Pancreas (tissue), 10 donors: Measurements from ENCODE around the gene B4GALT4. TPM values are rescaled to one million over a fixed set of nuclear protein-coding genes. Genes with fewer than 3 reads are reported as not detected.

ENCODE experiments used
- ATAC-seq, 4 donors: fragments of 200-7000 bp; cut with Tn5 transposase; one replicate each; pipeline versions ENCODE4 v1.8.0 to v1.9.1; 2020; ENCODE audit warnings: mild to moderate bottlenecking in 4 of 4, moderate library complexity in 4 of 4
- DNase-seq, 6 donors: peaks; one replicate each; pipeline ENCODE4 v3.0.0-alpha.2; 2020
- FAIRE-seq: peaks from 2 replicates; lab custom pipeline; 2012; peaks lifted over from hg19 to GRCh38; lab: Jason Lieb, UNC
- H3K27ac ChIP-seq, 4 donors: fragments of 200-600 bp; sonication (generic); 1 replicate in 3 of 4; 2 replicates in 1 of 4; pipeline versions ENCODE4 v1.5.0 to v1.8.0; 2020
- H3K27me3 ChIP-seq, 4 donors: fragments of 200-600 bp; one replicate each; pipeline ENCODE4 v1.8.0; 2021
- H3K36me3 ChIP-seq, 3 donors: fragments of 200-600 bp; sonication (generic) in 1 of 3; one replicate each; pipeline versions ENCODE4 v1.5.0 to v1.8.0; 2020 to 2021
- H3K4me1 ChIP-seq, 3 donors: fragments of 200-600 bp; one replicate each; pipeline ENCODE4 v1.8.0; 2021
- H3K4me3 ChIP-seq, 4 donors: fragments of 200-600 bp; sonication (generic) in 2 of 4; one replicate each; pipeline versions ENCODE4 v1.5.0 to v1.8.0; 2020 to 2021
- H3K9me3 ChIP-seq, 4 donors: fragments of 200-600 bp; one replicate each; pipeline ENCODE4 v1.8.0; 2021
- WGBS, 2 donors: extraction: QIAGEN DNeasy Blood & Tissue Kit; methylation state at CpG; one replicate each; pipeline ENCODE4 v1.1.7; 2013; 5-methylcytosine and 5-hydroxymethylcytosine counted together
- intact Hi-C, 3 donors: fragments of 100-400 bp; cut with DNase I; formaldehyde crosslinking; loops; one replicate each; pipeline versions ENCODE4 v1.11.1 to v1.14.2; 2022
- polyA plus RNA-seq, 2 donors: library from polyadenylated mRNA; stranded (reverse); fragments of 200-250 nt; gene quantifications; one replicate each; pipeline ENCODE4 v1.2.3, GENCODE V29; 2013
- total RNA-seq, 6 donors: library from RNA; stranded (reverse); fragmentation: NEBNext Ultra II Directional in 4 of 6; extraction: Animal tissue kit (Norgen Biotek cat#: 25700) in 4 of 6; gene quantifications; one replicate each; pipeline versions ENCODE4 v1.2.1 to v1.2.4, GENCODE V29; 2021 to 2023
- TF ChIP-seq, protein P1 (sequence below), 4 donors: fragments of 200-600 bp; sonication (generic) in 3 of 4; IDR thresholded peaks; one replicate each; pipeline versions ENCODE4 v1.5.0 to v1.8.0; 2021; ENCODE audit warnings: antibody characterized with exemption in 4 of 4
- donor health status: healthy with polysubstance abuse.
- donor health status: DM: no; HTN: no; CAD: no; lungs with moderate emphysema.
- donor health status: DM: no; HTN: no; CAD: no.
- donor health status: control.
- donor health status: control.
- donor health status: Bipolar disorder and iron deficiency.
- donor health status: DM: yes; HTN: yes; CAD: no.
- donor health status: DM: no; HTN: no; CAD: no.
- donor health status: DM: no; HTN: no; CAD: no.
- donor health status: DM: yes; HTN: yes; CAD: no.

Gene B4GALT4
- total and polyA plus RNA-seq, 8 donors, result 9.1 to 22.9 (median 14.6) TPM

GRCh38 chr3:119177321-119177720, 63.4 kb downstream of the B4GALT4 start:
- Histone ChIP-seq H3K4me1 (peaks cover 0 to 7% (median 0%) of the 10 kb centered on the region in 3 donors), H3K27ac (no peak overlapping the region), H3K4me3 (no peak overlapping the region), H3K36me3 (no peaks in the 10 kb centered on the region), H3K27me3 (no peaks in the 10 kb centered on the region), H3K9me3 (no peaks in the 10 kb centered on the region)
- TF ChIP-seq, protein P1, sequence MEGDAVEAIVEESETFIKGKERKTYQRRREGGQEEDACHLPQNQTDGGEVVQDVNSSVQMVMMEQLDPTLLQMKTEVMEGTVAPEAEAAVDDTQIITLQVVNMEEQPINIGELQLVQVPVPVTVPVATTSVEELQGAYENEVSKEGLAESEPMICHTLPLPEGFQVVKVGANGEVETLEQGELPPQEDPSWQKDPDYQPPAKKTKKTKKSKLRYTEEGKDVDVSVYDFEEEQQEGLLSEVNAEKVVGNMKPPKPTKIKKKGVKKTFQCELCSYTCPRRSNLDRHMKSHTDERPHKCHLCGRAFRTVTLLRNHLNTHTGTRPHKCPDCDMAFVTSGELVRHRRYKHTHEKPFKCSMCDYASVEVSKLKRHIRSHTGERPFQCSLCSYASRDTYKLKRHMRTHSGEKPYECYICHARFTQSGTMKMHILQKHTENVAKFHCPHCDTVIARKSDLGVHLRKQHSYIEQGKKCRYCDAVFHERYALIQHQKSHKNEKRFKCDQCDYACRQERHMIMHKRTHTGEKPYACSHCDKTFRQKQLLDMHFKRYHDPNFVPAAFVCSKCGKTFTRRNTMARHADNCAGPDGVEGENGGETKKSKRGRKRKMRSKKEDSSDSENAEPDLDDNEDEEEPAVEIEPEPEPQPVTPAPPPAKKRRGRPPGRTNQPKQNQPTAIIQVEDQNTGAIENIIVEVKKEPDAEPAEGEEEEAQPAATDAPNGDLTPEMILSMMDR (IDR thresholded peaks at IDR 0.05), result no peak
- intact Hi-C loops, result no loop called here
- WGBS, 2 donors, result 68% methylated on average over 4 of the region's 4 CpGs
- ATAC-seq (no peak), FAIRE-seq (no peak), DNase-seq (no peak)

DNA sequence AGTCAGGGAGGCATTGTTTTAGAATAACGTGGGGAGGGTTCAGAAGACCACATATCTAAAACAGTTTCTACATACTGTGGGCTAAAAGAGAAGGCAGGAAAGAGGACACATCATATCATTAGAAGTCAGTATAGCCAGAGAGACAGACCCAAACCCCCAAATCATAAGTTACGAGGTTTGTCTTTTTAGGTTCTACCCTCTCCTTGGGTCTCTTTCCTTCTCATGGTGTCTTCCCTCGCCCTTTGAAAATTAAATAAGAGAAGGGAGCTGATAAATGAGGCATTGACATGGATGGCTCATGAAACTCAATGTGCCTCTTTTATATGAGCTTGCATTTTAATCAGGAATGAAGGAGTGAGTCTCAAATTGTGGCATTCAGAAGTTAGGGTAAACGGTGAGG, 63.9 kb downstream of the B4GALT4 start:
- Histone ChIP-seq H3K36me3 (no peaks in the 10 kb centered on the region), H3K4me3 (no peak overlapping the region), H3K27ac (peak overlapping the region in 1 of 4 donors; percentile 44), H3K9me3 (no peaks in the 10 kb centered on the region), H3K27me3 (no peaks in the 10 kb centered on the region), H3K4me1 (peaks cover 0 to 7% (median 0%) of the 10 kb centered on the region in 3 donors)
- TF ChIP-seq, protein P1 (IDR thresholded peaks at IDR 0.05), result no peak
- ATAC-seq (no peak), DNase-seq (no peak), FAIRE-seq (no peak)
- intact Hi-C loops, result no loop called here
- 63 to 65% methylated on average over 4 of the region's 4 CpGs for WGBS, 2 donors

DNA sequence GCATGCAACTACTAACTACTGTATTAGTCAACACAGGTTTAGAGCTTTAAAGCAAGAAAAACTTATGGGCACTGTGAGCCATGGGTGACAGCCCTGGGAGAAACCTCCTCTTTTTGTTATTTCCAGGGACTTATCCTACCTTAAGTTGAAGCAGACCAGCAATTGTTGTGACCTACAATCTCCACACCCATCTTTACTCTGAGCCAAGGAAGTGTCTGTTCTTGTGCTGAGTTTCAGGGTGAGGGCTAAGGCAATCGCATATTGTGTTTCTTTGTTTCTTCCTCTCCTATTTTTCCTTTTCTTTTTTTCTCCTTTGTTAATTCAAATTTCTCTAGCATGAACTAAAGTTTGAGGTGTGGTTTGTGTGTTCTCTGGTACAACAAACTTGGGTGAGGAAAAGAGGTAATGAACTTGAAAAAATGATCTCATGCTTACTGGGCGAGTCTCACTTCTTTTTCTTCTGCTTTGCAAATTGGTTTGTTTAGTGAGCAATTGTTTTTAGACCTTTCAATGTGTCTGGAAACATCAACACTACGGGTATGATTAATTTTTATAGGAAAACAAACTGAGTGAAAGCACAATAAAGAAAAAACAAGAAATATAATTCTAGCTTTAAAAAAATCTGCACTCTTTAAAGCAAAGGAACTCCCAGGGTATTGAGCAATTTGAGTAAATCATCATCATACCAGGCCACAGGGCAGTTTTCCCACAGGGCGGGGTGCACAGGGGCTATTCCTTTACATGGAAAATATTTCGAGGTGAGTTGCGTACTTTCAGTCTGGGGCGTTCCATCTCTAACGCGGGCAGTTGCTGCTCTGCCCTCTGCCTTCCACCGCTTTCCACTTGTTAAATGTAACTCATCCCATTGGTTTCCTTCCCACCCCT, 64.6 kb downstream of the B4GALT4 start:
- no peaks in the 10 kb centered on the region for H3K36me3 ChIP-seq
- no peaks in the 10 kb centered on the region for H3K9me3 ChIP-seq
- H3K27ac ChIP-seq, result peak overlapping the region in 3 of 4 donors; percentile 1 to 46 (median 44)
- DNase-seq (peak in 2 of 6 donors; percentile 8 to 20), FAIRE-seq (no peak), ATAC-seq (peak; percentile 35 to 78 (median 70))
- WGBS, 2 donors, result 40 to 57% methylated on average over 10 of the region's 10 CpGs
- intact Hi-C loops, result no loop called here
- TF ChIP-seq, protein P1 (IDR thresholded peaks at IDR 0.05), result no peak
- H3K4me3 ChIP-seq, result no peak overlapping the region
- peaks cover 0 to 7% (median 0%) of the 10 kb centered on the region in 3 donors for H3K4me1 ChIP-seq
- no peaks in the 10 kb centered on the region for H3K27me3 ChIP-seq

- FAIRE-seq (no peak), DNase-seq (no peak), ATAC-seq (peak in 2 of 4 donors; percentile 56 to 71)
- peak within 1 kb of the TSS in 1 of 4 donors; percentile 9 for H3K4me3 ChIP-seq
- no peaks in the 10 kb centered on the region for H3K27me3 ChIP-seq
- TF ChIP-seq, protein P1 (IDR thresholded peaks at IDR 0.05), result no peak
- H3K9me3 ChIP-seq, result no peaks in the 10 kb centered on the region
- H3K27ac ChIP-seq, result no peak within 1 kb of the TSS
- no peaks in the 10 kb centered on the region for H3K36me3 ChIP-seq
- intact Hi-C loops, result no loop called here
- peaks cover 0 to 7% (median 0%) of the 10 kb centered on the region in 3 donors for H3K4me1 ChIP-seq
- 45 to 48% methylated on average over 13 of the region's 13 CpGs for WGBS, 2 donors
Measured at GRCh38 chr3:119173325-119173724, 67.4 kb downstream of the B4GALT4 start, which contains the start of gene UPK1B. Gene UPK1B (plus strand): TSS chr3:119173598. CDS start chr3:119186742, 13,144 bp downstream.
